ENCODE data around the gene FRZB.
"Not testable (repeated sequence)": the region's sequence is repeated elsewhere in the genome, so short reads cannot be mapped to it uniquely, and the experiment has no call there.

FRZB gene

DNA sequence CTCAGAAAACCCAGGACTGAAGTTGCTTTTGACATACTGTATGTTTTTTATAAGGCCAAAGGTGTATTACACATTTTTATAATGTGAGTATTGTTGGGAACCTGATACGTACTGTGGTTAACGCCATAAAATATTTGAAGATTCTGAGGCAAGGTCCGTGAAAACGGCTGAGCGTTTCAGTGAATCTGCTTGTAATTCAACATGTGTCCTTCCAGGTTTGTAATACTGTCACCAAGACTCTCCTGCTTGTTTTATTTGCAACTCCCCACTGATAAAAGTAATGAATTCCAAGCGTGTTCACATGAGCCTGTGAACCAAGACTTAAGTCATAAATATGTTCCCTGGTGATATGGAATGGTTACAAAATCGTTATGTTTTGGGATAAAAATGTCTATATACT, 23.9 kb upstream of the FRZB start:
- no peak for DNase-seq

DNA sequence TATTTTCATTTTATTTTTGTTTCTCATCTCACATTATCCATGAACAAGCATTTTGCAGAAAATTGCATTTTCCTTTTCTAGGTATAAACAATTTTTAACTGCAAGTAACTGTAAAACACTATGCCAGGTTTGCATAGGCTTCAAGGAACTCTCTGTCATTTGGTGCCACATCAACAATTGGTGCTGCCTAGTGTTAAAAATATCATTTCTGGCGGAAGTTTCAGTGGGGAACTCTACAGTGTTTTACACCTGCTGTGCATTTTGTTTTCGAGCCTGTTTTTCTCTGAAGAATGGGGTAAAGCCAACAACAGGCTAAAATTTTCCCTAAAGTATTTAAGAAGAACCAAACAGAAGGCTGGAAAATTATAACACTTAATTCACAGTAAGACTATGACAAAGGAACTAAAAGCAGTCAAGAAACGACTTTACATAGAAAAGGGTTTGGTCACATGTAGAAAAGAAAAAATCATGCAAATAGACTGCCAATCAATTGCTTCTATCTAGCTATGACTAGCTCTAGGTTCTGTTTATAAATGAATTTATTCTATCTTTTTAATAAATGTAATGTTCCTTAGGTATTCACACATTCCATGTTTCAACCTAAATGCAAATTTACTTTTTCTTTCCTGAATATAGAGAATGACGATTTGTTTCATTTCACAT, 21.4 kb upstream of the FRZB start:
- DNase-seq = no peak

- DNase-seq = no peak
Observed at GRCh38 chr2:182887093-182887492, 20.7 kb upstream of the FRZB start.

DNA sequence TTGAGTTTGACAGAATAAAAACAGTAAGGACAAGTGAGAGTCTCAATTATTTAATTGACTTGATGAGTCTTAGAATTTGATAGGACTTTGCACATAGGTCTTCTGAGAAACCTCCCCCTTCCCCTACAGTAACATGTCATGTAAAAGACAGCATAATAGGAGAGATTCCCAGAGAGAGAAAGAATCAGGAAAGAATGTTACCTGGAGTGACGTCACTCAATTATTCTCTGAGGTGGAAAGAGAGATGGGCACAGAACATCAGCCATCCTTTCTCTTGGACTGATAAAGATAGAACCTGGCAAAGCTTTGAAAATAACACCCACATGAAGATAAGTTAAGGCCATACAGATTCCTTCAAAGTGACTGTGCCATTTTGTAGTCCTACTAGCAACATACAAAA, 19.3 kb upstream of the FRZB start:
- no peak for DNase-seq

- DNase-seq = no peak
Observed at GRCh38 chr2:182883451-182883850, 17.0 kb upstream of the FRZB start.

DNA sequence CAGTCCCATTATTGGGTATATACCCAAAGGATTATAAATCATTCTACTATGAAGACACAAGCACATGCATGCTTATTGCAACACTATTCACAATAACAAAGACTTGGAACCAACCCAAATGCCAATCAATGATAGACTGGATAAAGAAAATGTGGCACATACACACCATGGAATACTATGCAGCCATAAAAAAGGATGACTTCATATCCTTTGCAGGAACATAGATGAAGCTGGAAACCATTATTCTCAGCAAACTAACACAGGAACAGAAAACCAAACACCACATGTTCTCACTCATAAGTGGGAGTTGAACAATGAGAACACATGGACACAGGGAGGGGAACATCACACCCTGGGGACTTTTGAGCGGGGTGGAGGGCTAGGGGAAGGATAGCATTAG, 13.7 kb upstream of the FRZB start:
- DNase-seq = not testable (repeated sequence)

GRCh38 chr2:182876653-182877052, 10.2 kb upstream of the FRZB start:
- DNase-seq = not testable (repeated sequence)

GRCh38 chr2:182870227-182870626, 3.8 kb upstream of the FRZB start:
- DNase-seq = no peak

DNA sequence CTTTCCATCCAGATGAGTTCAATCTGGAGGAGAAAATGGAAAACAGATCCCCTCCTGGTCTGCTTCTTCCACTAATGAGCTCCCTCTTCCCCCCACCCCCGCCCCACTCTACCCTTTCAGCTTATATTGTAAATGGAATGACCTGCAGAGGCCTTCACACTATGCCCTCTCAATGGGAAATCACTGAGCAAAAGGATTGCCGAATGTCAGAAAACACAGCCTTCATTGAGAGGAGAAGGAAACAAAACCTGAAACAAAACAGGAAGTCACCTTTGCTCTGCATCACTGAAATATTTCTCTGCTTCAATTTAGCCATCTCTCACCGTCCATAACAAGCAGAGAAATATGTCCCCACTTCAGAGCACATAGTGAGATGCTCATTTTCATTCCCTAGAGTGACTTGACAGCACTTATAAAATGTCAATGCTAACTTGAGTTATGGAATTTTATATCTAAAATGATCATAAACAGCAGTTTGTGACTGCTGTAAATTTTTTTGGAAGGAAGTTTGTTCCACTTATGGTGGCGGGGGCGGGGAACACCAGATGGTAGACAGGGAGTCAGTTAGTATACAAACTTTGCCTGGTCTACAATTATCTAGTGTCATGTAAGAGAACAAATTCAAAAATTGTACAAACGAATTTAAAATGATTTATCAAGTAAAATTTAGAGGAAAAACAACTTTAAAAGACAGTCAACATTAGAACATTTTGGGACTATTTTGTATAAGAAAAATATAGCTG, 1.8 kb upstream of the FRZB start:
- no peak for DNase-seq

GRCh38 chr2:182867426-182868053, 1.1 kb upstream of the FRZB start:
- no peak for DNase-seq

GRCh38 chr2:182866095-182866460, 359 bp downstream of the FRZB start:
- no peak for DNase-seq

DNA sequence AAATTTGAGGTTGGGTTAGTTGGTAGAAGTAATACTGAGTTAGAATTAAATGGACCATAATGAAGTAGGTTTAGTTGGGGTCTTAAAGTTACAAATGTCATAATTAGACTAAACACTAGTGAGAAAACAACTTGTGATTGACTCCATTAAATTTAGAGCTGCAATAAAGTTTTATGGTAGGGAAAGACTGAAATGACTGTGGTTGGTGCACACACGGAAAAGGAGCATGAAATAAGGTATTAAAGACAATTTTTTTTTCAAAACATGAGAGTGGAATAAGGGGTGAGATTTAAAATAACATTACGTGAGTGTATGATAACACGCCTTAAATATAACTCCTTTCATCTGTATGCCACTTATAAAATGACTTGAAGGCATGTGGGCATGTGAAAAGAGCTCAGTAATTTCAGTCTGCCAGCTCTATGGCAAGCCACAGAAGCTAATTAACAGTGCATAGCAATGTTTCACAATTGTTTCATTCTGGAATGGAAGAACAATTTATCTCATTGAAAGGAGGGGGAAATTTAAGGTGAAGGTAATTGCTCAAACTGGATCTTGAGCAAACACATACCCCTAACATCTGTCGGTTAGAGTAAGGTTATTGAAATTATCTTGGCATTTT, 1.4 kb downstream of the FRZB start:
- DNase-seq = no peak

GRCh38 chr2:182863642-182864041, 2.8 kb downstream of the FRZB start:
- no peak for DNase-seq

DNA sequence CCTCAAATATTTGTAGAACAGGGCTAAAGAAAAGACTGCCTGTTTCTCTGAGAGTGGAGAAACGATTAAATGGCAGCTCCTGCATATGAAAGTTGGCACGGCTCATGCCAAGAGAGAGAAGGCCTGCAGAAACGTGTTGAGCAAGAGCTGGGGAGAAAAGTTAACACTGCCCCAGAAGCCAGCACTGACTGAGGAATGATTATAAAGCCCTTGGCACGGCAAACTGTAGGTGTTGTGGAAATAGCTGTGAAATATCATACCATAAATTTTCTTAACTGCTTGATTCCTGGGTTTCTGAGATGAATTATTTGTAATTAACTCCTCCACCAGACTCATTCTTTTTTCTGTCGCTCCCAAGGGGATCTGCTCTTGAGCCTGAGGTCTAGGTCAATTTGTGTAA, 4.3 kb downstream of the FRZB start:
- no peak for DNase-seq

DNA sequence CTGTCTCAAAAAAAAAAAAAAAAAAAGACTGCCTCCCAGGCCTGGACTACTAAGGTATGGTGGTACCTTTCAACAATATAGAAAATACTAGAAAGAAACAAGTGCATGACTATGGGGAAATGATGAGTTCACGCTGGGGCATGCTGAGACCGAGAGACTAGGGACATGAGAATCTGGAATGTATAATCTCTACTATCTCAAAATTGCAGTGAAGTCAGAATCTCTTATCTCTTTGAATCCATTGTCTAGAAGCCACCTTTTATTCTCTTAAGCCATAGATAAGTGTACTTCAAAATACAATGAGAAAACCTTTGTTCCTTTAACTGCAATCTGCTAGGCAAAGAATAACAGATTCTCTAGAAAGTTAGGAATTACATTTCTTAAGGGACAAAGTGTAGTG, 5.6 kb downstream of the FRZB start:
- DNase-seq = no peak

GRCh38 chr2:182858671-182859070, 7.8 kb downstream of the FRZB start:
- no peak for DNase-seq

DNA sequence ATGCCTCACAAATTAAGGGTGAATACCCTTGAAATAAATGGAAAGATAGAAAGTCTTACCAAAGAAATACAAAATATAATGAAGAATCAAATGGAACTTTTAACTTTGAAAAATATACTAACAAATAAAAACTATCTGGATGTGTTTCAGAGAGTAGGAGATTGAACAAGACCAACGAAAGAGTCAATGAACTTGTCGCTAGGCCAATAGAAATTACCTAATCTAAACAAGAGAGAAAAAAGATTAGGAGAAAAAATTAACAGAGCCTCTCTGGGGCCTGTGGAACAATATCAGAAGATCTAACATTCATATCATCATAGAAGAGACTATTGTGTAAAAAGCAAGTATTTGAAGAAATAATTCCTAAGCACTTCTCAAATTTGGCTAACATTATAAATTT, 11.1 kb downstream of the FRZB start:
- DNase-seq = no peak

DNA sequence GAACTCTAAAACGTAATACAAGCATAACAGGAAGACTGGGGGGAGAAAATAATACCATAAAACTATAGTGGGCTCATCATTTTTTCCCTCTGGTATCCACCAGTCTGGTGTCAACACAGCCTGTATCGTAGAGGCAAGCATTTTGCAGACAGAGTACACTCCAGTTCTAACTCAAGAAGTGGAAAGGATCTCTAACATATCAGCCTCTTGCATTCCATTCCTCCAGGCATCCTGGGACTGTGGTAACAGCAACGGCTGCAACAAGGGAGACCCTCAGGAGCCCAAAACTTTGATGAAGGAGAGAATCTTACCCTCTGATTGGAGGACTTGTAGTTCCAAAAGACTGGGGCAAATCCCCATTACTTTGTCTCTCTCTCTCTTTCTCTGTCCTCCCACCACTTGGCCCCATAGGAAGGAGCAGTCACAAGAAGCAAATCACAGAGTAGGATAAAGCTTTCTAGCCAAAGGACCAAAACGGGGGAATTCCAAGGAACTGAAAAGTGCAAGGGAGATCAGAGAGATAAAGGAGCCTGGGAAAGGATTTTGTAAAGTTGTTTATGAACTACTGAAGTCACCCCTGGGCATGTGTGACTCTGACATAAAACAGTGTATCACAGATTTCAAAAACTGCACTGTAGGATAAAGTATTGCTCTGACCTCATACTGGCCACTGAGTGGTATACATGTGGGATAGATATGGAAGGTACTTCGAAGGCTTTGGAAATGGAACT, 11.9 kb downstream of the FRZB start:
- no peak for DNase-seq

GRCh38 chr2:182852801-182853200, 13.6 kb downstream of the FRZB start:
- no peak for DNase-seq

GRCh38 chr2:182852090-182852489, 14.3 kb downstream of the FRZB start:
- no peak for DNase-seq

- no peak for DNase-seq
Observed at GRCh38 chr2:182845794-182846417, 20.5 kb downstream of the FRZB start.

DNA sequence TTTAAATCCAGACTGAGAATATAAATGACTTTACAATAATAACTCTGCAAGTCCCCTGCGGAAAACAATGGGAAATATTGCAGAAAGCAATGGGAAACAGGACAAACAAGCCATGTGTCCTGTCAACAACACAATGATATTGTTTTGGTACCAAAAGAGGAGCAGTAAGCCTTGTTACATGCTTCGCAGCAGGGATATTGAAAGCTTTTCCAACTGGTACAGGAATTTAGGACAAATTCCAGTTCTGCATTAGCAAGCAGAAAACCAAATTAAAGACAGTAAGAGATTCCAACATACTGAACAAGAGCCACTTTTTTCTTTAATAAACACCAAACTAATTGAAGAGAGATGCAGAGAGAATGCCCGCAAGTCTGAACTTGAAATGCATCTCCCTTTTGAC, 30.0 kb downstream of the FRZB start:
- DNase-seq = no peak

DNA sequence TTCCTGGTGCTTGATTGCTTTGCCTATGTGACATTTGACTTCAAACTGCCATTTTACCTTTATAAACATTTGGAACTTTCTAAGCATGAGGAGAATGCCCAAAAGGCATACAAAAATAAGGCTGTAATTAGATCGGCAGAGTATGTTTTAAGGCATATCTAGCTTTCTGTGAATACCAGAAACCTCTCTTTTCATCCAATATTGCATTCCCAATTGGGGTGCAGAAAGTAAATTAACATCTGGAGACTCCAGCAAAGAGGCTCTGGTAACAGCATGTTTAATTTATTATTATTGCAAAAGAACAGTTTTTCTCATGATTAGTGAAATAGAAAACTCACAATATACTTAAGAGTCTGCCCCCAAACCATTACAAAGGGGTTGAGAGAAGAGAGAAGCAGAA, 32.1 kb downstream of the FRZB start:
- no peak for DNase-seq

Data from effector CD8-positive, alpha-beta T cell (primary cell).